Neural cell (in vitro differentiated cells): ENCODE data around the gene CCDC12. TPM values are rescaled to one million over a fixed set of nuclear protein-coding genes. Genes with fewer than 3 reads are reported as not detected.

ENCODE experiments used
- H2AFZ ChIP-seq: fragments of 200-600, 300-800 bp; sonication (generic), shearing (Covaris generic); 2 replicates; pipeline ENCODE4 v1.6.0; 2014; ENCODE audit warnings: low read depth, mild to moderate bottlenecking, antibody characterized with exemption, low read length, moderate library complexity
- H3F3A ChIP-seq: fragments of 200-600 bp; shearing (Covaris generic); 2 replicates; pipeline ENCODE4 v1.6.1; 2016; ENCODE audit warnings: mild to moderate bottlenecking, moderate library complexity, mixed read lengths, antibody characterized with exemption, low read length; ENCODE audit not compliant: insufficient read depth, poor library complexity, severe bottlenecking
- H3K27ac ChIP-seq: fragments of 200-600, 300-800 bp; sonication (generic), shearing (Covaris generic); 2 replicates; pipeline ENCODE4 v1.5.1; 2014; ENCODE audit warnings: mild to moderate bottlenecking, low read length, moderate library complexity
- H3K27me3 ChIP-seq: fragments of 300-800, 200-600 bp; sonication (generic), shearing (Covaris generic); 2 replicates; pipeline ENCODE4 v1.6.0; 2014; ENCODE audit warnings: mild to moderate bottlenecking, low read depth, low read length, moderate library complexity; ENCODE audit not compliant: insufficient read depth
- H3K36me3 ChIP-seq: fragments of 300-800, 200-600 bp; sonication (generic), shearing (Covaris generic); 2 replicates; pipeline ENCODE4 v1.5.1; 2014; ENCODE audit warnings: mild to moderate bottlenecking, antibody characterized with exemption, low read length, moderate library complexity; ENCODE audit not compliant: insufficient read depth
- H3K4me2 ChIP-seq: fragments of 300-800, 200-600 bp; sonication (generic), shearing (Covaris generic); 2 replicates; pipeline ENCODE4 v1.6.0; 2014; ENCODE audit warnings: mild to moderate bottlenecking, low read length
- H3K4me3 ChIP-seq: fragments of 300-800, 200-600 bp; sonication (generic), shearing (Covaris generic); 2 replicates; pipeline ENCODE4 v1.5.1; 2014; ENCODE audit warnings: mild to moderate bottlenecking, low read length, moderate library complexity
- H3K79me2 ChIP-seq: fragments of 200-600 bp; shearing (Covaris generic); replicated peaks from 2 replicates; pipeline ENCODE4 v1.6.0; 2014; ENCODE audit warnings: mild to moderate bottlenecking, low read length, moderate library complexity; ENCODE audit not compliant: insufficient read depth
- H3K9ac ChIP-seq: fragments of 300-800, 200-600 bp; sonication (generic), shearing (Covaris generic); 2 replicates; pipeline ENCODE4 v1.6.1; 2016; ENCODE audit warnings: mild to moderate bottlenecking, low read length, mixed read lengths
- H3K9me2 ChIP-seq: fragments of 200-600 bp; shearing (Covaris generic); 2 replicates; pipeline ENCODE4 v1.6.1; 2016; ENCODE audit warnings: mild to moderate bottlenecking, low read length, mixed read lengths; ENCODE audit not compliant: insufficient read depth
- H3K9me3 ChIP-seq: fragments of 200-600, 300-800 bp; sonication (generic), shearing (Covaris generic); 2 replicates; pipeline ENCODE4 v1.6.1; 2016; ENCODE audit warnings: mild to moderate bottlenecking, mixed run types, low read length, moderate library complexity, mixed read lengths
- H4K20me1 ChIP-seq: fragments of 200-600 bp; shearing (Covaris generic); 2 replicates; pipeline ENCODE4 v1.6.1; 2016; ENCODE audit warnings: mild to moderate bottlenecking, mixed run types; ENCODE audit not compliant: insufficient read depth
- CTCF ChIP-seq: fragments of 450-650 bp; IDR thresholded peaks from 2 replicates; pipeline ENCODE4 v1.5.1; 2014; ENCODE audit warnings: antibody characterized with exemption, mild to moderate bottlenecking, moderate library complexity; ENCODE audit not compliant: poor library complexity, severe bottlenecking
- EP300 ChIP-seq: fragments of 450-650 bp; conservative IDR thresholded peaks from 2 replicates; pipeline ENCODE4 v1.6.1; 2014; ENCODE audit warnings: antibody characterized with exemption, mild to moderate bottlenecking, moderate library complexity; ENCODE audit not compliant: poor library complexity, severe bottlenecking
- EZH2 ChIP-seq: fragments of 200-600, 300-800 bp; shearing (Covaris generic), sonication (generic); IDR thresholded peaks from 2 replicates; pipeline ENCODE4 v1.6.1; 2014; ENCODE audit warnings: antibody characterized with exemption, low read length, borderline replicate concordance, mild to moderate bottlenecking; ENCODE audit not compliant: insufficient read depth, poor library complexity, severe bottlenecking
- MXI1 ChIP-seq: fragments of 450-650 bp; conservative IDR thresholded peaks from 2 replicates; pipeline ENCODE4 v1.6.1; 2014; ENCODE audit warnings: antibody characterized with exemption, mild to moderate bottlenecking; ENCODE audit not compliant: poor library complexity, severe bottlenecking
- POLR2AphosphoS5 ChIP-seq: IDR thresholded peaks from 2 replicates; pipeline ENCODE4 v1.6.1; 2012
- RAD21 ChIP-seq: fragments of 450-650 bp; conservative IDR thresholded peaks from 2 replicates; pipeline ENCODE4 v1.6.1; 2014; ENCODE audit warnings: antibody characterized with exemption, mild to moderate bottlenecking, moderate library complexity
- REST ChIP-seq: IDR thresholded peaks from 2 replicates; pipeline ENCODE4 v1.6.1; 2012; ENCODE audit warnings: borderline replicate concordance
- SMC3 ChIP-seq: fragments of 450-650 bp; conservative IDR thresholded peaks from 2 replicates; pipeline ENCODE4 v1.6.1; 2014; ENCODE audit warnings: antibody characterized with exemption, mild to moderate bottlenecking, moderate library complexity; ENCODE audit not compliant: poor library complexity
- TAF1 ChIP-seq: IDR thresholded peaks from 2 replicates; pipeline ENCODE4 v1.6.1; 2012; ENCODE audit warnings: low read depth
- polyA plus RNA-seq: library from polyadenylated mRNA; depleted of rRNA; stranded (reverse); fragments of >200 nt; gene quantifications from 2 replicates; pipeline ENCODE4 v1.2.3, GENCODE V29; 2014

Gene CCDC12
- polyA plus RNA-seq, 1 donor from 2014 or later: 46.4 TPM

GRCh38 chr3:46972396-46972795 is 4.1 kb downstream of the CCDC12 start:
- Histone ChIP-seq H3K27ac (no peak overlapping the region), H4K20me1 (peaks cover 3% of the 10 kb centered on the region)

GRCh38 chr3:46971742-46972141 is 4.8 kb downstream of the CCDC12 start:
- H3K27me3 ChIP-seq: no peaks in the 10 kb centered on the region
- H3K4me3 ChIP-seq: no peak overlapping the region
- no peak overlapping the region for H2AFZ ChIP-seq
- H3K9me3 ChIP-seq: no peaks in the 10 kb centered on the region
- no peak overlapping the region for H3K4me2 ChIP-seq
- no peaks in the 10 kb centered on the region for H3F3A ChIP-seq
- no peak overlapping the region for H3K27ac ChIP-seq
- H4K20me1 ChIP-seq: peaks cover 3% of the 10 kb centered on the region
- no peaks in the 10 kb centered on the region for H3K9me2 ChIP-seq
- peaks cover 86% of the 10 kb centered on the region for H3K79me2 ChIP-seq
- no peaks in the 10 kb centered on the region for H3K36me3 ChIP-seq
- TF ChIP-seq REST (no peak), CTCF (no peak), RAD21 (no peak), EP300 (no peak), POLR2AphosphoS5 (no peak)
- no peak overlapping the region for H3K9ac ChIP-seq

More at GRCh38 chr3:46972396-46972795, 4.1 kb downstream of the CCDC12 start:
- H3K9ac ChIP-seq: no peak overlapping the region
- H3K9me2 ChIP-seq: no peaks in the 10 kb centered on the region
- H3K9me3 ChIP-seq: no peaks in the 10 kb centered on the region
- H3K36me3 ChIP-seq: no peaks in the 10 kb centered on the region
- H3K4me2 ChIP-seq: no peak overlapping the region
- H3K79me2 ChIP-seq: peaks cover 80% of the 10 kb centered on the region
- H2AFZ ChIP-seq: no peak overlapping the region
- H3F3A ChIP-seq: no peaks in the 10 kb centered on the region
- H3K4me3 ChIP-seq: no peak overlapping the region
- TF ChIP-seq RAD21: no peak
- TF ChIP-seq REST: no peak
- no peak for TF ChIP-seq TAF1
- TF ChIP-seq EP300: no peak
- TF ChIP-seq CTCF: no peak
- TF ChIP-seq POLR2AphosphoS5: no peak
- no peak for TF ChIP-seq SMC3
- no peak for TF ChIP-seq MXI1
- TF ChIP-seq EZH2: no peak
- H3K27me3 ChIP-seq: no peaks in the 10 kb centered on the region
